Medulla oblongata (tissue), 1 donor: ENCODE results near the gene DISP3.

Experiments
- DNase-seq: peaks from one replicate; pipeline ENCODE4 v3.0.0-alpha.2; 2015; ENCODE audit errors: extremely low spot score

The DISP3 gene

DNA sequence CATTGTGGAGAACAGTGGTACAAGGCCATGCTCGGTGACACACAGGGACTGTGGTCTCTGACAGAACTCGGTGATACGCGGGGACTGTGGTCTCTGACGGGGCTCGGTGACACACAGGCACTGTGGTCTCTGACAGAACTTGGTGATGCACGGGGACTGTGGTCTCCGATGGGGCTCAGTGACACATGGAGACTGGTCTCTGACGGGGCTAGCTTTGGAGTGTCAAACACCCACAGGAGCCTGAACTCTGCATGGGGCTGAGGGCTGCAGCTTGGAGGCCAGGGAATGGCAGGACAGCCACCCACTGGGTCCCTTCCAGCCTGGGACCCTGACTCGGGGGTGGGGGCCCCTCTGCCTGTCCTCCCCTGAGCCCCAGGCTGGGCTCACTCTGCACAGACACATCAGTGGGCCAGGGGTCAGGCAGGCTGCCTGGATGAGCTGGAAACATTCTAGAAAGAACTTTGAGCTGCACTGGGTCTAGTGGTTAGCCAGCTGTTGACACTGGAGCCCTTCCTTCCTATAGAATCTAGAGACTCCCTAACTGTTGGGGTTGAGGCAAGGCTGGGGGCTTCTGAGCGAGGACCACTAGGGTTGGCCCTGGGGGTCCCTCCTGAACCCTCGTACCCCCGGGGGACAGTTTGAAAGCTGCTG lies 49.8 kb downstream of the DISP3 start:
- DNase-seq = no peak

DNA sequence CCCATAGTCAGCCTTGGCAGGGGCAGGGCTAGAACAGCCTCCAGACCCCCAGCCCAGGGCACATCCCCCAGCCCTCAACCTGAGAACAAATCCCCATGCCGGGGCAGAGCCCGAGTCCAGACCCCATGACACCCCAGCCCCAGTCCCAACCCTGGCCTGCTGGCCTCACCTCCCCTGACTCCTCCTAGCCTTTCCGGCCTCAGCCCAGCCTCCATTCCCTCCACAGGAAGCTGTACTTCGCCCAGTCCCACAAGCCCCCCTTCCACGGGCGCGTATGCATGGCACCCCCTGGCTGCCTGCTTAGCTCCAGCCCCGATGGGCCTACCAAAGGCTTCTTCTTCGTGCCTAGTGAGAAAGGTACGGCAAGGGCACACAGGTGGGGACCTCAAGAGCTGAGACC lies 50.4 kb downstream of the DISP3 start:
- no peak for DNase-seq

DNA sequence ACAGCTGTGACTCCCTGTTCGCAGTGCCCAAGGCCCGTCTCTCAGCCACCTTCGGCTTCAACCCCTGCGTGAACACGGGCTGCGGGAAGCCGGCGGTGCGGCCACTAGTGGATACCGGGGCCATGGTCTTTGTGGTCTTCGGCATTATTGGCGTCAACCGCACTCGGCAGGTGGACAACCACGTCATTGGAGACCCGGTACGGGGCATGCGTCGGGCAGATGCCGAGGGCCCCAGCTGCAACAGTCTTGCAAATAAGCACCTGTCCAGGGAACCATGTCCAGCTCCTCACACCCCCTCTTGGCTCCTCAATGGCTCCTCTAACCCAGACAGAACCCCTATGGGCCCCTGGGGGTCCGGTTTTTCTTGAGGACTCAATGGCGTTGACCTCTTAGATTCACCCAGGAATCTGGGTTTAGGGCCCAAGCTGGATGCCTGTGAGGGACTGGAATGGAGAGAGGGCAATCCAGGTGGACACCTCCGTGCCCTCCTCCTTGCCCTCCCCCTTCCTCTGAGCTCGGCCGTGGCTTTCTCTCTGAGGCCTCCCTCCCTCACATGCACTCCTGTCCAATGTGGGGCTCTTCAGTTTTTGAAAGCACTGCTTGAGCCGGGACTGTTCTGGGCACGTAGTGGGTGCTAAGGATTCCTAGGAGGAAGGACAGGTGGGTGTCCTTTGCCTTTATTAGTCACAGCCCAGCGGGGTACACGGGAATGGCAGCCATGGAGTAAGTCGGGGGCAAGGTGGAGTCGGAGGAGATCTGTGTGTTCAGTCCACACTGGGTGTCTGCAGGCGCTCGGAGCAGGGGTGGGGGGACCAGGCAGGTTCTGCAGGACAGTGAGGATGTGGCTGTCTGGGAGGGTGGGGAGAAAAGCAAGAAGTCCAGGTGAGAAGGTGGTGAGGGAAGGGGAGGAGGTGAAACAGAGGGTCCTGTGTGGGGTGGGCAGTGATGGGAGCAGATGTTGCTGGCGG lies 51.1 kb downstream of the DISP3 start:
- no peak for DNase-seq

DNA sequence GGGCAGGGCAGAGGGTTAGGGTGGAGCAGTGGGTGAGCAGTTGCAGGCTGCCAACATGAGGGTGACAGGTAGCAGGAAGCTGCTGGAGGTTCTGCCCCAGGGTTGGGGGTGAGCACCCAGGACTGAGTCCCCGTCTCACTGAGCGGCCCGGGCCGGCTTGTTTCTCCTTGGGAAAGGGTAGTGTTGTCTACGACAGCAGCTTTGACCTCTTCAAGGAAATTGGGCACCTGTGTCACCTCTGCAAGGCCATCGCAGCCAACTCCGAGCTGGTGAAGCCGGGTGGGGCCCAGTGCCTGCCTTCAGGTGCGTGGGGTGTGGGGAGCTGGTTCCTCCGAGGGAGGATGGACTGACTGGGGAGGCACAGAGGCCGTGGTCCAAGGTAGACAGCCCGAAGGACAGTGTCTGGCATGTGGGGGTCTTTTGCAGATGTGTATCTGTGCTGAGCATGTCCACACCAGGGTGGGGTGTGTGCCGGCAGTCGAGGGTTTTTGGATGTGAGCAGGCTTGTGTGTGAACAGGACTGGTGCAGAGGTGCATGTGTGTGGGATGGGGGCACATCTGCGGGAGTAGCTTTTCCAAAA lies 51.9 kb downstream of the DISP3 start:
- no peak for DNase-seq

DNA sequence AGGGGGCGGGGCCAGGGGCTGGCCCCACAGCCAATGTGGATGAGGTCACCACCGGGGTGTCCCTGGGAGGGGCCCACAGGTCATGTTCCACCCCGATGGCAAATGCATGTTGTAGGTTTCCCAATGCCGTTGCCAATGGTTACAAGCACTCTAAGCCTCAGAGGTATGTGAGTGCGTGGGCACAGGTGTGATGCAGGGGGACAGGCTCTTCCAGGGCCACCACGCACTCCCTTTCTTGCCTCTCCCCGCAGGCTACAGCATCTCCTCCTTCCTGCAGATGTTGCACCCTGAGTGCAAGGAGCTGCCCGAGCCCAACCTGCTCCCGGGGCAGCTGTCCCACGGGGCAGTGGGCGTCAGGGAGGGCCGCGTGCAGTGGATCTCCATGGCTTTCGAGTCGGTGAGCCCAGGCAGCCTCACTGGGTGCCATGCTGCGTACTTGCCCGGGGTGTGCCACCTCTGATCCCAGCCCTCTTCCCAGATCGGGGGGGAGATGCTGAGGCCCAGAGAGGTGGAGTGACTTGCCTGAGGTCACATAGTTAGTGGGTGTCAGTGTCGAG lies 52.4 kb downstream of the DISP3 start:
- DNase-seq = no peak

DNA sequence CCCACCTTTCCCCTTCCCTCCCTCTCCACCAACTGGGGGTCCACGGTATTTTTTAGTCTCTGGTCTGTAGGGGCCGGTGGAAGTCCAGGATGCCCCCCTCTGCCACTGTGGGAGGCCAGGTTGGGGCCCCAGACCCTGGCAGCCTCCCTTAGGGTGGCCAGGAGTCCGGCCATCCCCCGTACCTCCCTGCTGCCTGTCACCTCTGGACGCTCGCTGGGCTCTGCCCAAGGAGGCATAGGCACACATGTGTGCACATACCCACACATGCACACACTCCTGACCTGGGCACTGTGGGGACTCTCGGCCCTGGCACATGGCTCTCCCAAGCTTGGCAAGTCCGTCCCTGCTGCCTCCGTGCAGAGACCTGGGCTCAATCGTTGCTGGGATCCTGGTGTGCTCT lies 53.0 kb downstream of the DISP3 start:
- no peak for DNase-seq

DNA sequence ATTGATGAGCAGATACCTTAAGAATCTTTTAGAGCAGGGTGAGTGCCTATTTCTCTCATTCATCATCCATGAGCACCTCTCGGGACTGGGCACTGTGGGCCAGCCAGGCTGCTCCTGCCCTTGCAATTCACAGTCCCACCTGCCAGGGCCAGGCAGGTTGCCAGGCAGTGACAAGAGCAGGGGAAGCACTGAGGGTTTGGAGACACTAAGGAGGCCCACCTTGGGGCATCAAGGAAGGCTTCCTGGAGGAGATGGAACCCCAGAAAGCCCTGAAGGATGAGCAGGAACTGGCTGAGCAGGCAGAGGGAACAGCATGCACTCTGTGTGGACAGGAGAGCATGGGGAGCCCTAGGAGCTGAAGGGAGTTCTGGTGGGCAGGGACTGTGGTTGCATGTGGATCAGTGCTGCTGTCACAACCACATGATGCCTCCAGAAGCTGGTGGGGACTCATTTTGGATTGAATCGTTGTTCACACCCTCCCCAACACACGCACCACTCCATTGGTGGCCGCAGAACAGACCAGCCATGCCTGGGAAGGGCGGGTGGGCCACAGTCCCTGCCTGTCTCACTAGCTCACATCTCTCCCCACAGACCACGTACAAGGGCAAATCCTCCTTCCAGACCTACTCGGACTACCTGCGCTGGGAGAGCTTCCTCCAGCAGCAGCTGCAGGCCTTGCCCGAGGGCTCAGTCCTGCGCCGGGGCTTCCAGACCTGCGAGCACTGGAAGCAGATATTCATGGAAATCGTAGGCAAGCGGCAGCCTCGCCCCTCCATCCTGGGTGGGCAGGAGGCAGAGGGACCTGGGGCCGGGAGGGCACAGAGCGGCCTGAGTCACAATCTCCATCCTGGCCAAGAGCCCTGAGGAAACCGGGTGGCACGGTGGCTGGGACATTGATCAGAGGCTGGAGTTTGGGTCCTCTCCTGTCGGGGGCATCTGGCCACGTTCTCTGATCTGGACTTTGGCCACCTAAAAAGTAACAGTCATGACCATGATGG lies 55.1 kb downstream of the DISP3 start:
- DNase-seq = no peak

DNA sequence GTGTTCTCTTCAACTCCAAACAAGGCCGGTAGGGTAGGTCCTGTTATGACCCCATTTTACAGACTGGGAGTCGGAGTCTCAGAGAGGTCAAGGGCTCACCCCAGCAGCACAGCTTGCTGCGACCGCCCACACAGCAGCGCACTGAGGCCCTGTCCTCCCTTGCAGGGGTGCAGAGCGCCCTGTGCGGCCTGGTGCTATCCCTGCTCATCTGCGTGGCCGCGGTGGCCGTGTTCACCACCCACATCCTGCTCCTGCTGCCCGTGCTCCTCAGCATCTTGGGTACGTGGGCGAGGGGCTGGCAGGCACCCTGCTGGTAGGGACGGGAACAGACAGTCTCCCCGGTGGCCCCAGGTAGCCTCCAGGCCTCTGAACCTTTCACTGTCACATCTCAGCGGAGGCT lies 55.9 kb downstream of the DISP3 start:
- no peak for DNase-seq

DNA sequence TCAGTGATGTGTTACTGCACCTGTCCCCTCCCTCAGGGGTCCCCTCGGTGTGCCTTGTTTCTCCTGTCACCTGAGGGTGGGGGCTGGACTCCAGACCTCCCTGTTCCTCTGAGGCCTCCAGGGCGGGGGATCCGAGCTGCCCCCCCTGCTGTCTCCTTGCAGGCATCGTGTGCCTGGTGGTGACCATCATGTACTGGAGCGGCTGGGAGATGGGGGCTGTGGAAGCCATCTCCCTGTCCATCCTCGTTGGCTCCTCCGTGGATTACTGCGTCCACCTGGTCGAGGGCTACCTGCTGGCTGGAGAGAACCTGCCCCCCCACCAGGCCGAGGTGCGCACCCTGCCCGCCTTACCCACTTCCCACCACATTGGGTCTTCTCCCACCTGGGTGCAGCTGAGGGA lies 56.4 kb downstream of the DISP3 start:
- no peak for DNase-seq

DNA sequence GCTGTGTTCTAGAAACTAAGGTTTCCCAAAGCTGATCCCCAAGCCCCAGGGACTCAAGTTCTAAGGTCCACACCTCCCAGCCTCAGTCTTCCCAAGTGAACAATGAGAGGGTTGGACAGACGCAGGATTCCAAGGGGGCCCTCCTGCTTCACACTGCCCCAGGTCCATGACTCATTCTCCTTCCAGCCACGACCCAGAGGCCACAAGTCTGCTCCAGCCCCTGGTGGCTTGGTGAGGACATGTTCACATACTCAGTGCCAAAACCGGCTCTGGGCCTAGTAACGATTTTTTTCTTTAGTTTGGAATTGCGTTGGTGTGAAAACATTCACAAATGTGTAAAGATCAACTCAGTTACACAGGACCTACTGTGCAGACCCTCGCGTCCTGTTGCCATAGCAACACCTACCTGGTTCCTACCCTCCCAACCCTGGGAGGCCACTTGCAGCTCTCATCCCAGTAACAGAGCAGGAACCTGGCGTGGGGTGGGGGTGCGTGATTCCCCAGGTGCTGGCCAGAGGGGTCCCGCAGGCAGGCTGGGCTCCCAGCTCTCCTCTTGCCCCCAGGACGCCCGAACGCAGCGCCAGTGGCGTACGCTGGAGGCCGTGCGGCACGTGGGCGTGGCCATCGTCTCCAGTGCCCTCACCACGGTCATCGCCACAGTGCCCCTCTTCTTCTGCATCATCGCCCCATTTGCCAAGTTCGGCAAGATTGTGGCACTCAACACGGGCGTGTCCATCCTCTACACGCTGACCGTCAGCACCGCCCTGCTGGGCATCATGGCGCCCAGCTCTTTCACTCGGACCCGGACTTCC lies 57.0 kb downstream of the DISP3 start:
- DNase-seq = no peak

DNA sequence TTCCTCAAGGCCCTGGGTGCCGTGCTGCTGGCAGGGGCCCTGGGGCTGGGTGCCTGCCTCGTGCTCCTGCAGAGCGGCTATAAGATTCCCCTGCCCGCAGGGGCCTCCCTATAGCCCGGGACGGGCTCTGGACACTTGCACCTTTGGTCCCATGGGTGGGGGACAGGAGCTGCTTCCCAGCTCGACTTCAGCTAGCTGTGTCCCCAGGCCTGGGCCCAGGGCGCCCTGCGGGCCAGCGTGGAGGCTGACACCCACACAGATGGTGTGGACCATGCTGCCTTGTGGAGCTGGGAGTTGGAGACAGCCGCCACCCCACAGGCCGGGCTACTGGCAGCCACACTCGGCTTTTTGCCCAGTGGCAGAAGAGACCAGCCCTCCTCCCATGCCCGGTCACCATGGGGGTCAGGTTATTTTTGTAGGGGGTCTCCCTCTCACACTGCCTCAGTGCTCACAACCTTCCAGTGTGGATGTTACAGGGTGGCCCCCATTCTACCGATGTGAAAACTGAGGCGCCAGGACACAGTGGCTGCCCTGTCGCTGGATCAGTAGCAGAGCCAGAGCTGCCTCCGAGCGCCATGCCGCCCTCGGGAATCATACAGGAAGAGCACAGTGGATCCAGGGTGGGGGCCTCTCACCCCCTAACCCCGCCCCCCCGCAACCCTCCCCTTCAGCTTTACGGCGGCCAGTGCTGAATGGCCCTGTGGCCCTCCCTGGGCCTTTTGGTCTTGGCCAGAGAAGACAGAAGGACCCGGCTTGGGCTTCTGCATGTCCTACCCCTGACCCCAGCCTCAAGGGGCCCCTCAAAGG lies 57.8 kb downstream of the DISP3 start:
- no peak for DNase-seq

DNA sequence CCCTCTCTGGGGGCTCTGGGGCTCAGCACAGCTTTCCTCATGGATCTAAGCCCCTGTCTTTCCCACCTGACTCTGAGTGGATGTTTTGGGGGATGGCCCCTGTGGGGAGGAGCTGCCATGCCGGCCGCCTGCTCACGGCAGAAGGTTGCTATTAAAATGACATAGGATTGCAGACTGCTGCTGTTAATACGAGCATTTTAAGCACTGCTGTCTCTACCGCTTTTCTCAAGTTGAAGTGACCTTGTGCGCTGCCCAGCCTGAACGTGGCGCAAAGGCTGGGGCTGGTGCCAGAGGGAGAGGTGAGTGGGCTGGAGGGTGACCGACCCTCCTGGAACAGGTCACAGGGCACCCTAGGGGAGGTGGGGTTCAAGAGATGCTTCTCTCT lies 58.4 kb downstream of the DISP3 start:
- DNase-seq = no peak

DNA sequence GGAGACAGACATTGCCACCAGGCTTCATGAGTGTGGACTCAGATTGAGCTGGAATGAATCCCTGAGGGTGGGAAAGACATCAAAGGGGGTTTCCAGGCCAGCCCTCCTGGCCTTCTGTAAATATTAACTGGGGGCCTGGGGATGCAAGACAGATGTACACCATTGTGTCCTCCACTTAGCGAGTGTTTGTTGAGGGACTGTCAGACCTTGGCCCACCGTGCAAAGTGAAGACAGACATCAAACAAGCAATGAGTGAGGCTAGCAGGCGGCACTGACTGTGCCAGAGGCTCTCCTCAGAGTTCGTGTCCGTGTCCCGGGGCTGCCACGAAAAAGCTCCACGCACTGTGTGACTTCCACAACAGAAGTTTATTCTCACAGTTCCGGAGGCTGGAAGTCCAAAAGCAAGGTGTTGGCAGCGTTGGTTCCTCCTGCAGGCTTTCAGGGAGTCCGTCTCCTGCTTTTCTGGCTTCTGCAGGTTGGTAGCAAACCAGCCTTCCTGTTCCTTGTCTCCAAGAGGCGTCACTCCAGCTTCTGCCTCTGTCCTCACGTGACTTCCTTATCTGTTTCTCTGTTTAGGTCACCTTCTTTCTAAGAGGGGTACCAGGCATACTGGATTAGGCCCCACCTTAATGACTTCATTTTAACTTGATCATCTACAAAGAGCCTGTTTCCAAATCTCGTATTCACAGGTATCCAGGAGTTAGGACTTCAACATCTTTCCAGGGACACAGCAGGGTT lies 59.1 kb downstream of the DISP3 start:
- no peak for DNase-seq

DNA sequence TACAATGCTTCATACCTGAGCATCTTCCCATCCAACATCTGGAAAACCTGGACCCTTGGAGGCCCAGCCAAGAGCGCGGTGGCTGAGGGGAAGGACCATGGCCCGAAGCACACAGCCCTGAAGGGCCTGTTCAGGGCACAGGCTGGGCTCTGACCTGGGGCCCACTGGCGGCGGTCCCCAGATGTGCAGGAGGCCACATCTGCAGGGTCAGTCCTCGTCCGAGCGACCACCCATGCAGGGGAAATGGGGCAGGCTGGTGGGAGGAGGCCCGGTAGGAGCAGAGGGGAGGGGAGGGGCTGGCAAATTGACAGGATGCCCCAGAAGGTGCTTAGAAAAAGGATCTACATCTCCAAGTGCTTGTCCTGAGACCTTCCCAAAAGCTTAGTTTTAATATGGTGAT lies 59.9 kb downstream of the DISP3 start:
- no peak for DNase-seq

DNA sequence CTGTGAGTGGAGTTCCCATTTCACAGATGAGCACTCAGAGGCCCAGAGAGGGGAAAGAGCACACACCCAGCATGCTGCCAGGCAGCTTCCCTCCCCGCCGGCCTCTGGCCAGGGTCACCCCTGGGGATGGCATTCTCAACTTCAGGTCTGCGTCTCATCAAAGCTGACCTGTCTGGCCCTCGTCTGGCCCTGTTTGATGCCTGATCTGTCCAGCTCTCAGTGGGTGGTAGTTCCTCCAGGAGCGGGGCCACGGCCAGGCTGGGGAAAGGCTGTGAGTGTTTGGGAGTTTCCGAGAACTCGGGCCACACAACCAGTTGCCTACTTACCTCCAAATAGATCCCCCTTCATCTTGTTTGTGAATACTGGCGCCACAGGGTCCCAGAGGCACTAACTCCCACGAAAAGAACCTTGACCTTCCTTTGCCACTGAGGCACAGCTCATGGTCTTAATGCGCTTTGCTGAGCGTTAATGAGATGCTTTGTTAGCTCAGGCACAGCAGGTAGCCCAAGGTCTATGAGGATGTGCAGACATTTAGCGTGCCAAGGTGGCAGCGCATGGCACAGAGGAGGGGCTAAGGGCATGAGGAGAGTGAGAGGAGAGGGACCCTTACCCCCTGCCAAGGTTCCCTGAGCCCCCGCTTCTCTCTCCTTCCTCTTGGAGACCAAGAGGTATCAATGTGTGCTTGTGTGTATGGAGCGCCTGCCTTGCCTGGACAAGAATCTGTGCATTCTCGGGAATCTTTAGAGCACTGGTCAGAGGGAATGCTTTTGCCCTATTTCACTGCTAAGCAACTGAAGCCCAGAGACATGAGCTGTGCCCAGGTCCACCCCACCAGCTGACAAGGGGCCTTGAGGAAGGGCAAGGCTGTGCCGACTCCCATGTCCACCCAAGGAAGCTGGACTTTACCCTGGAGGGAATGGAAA lies 61.2 kb downstream of the DISP3 start:
- no peak for DNase-seq

DNA sequence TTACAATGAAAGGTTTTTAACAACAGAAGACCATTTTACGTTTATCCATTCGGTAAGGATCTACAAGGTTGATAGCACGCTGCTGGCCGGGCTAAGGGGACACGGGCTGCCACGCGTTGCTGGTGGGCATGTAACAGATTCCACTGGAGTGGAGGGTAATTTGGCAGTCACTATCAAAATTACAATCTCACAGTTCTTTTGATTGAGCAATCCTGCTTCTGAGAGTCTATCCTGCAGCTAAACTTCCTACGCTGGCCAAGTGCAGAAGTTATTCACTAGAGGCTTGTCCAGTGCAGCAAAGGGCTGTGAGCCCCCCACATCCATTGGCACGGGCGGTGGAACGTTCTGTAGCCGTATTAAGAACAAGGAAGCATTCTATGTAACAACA lies 61.8 kb downstream of the DISP3 start:
- DNase-seq = no peak

DNA sequence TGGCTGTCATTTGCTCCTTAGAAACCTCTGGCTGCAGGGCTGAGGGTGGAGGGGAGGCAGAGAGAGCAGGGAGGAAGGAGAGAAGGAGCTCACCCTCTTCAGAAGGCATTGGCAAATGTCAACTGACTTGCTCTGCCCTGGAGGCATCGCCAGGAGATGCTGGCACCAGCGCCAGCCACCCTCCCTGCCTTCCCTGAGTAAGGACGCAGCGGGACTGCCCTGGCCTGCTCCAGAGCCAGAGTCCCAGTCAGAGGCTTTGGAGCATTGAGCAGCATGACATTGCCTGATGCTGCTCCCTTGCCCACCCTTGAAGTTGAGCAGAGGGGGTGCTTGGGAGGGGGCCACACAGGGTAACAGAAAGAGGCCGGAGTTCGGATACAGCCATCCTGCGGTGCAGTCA lies 62.3 kb downstream of the DISP3 start:
- no peak for DNase-seq

DNA sequence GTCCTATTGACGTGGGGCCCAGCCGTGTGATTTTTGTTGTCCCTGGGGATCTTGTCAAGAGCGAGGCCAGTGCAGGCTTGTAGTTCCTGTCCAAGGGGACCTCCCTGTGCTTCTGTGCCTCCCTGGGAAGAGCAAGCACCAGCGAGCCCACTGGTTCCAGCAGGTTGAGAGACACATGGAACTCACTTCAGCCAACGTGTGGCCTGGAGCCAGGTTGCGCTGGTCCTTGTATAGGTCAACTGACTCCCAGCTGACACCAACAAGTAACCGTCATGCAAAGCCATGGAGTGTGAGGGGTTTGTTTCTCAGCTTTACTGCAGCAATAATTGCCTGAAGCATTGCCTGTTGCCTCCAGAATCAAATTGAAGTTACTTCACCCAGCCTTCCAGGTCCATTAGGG lies 63.0 kb downstream of the DISP3 start:
- DNase-seq = no peak
